ENCODE measurements around the gene ZFHX3.

The ZFHX3 gene

DNA sequence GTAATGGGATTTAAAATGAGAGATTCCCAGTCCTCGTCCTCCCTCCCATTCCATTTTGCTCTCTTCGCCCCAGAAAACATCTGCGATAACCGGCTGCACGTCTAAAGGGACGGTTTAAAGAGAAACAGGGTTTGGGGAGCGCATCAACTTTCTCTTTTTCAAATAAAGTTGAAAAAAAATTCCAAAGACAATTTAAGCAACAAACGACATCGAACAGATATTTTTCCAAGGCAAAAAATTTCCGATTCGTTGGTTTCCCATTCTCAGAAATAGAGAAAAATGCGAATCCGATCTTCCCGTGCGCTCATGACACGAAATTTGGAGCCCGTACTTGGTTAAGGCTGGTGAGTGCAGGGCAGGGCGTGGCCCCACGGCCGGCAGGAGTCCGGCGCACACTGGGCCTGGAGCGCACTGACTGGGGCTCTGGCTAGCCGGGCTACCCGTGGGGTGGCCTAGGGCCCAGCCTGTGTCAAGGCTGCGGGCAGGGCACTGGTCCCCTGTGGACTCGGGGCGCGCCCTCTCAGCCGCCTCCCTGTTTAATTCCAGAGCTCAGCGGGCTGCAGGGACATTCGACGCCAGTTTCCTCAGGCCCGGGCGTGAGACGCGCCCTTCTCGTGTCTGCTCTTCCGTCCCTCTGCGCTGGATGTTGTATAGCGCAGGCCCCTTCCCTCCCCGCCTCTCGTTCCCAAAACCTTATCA, 17.9 kb upstream of the ZFHX3 start:
- Histone ChIP-seq H3K4me3 (ENCODE audit: low read length) (no peak overlapping the region), H3K27me3 (ENCODE audit: insufficient read depth, low read length) (peaks cover 21% of the 10 kb centered on the region), H3K36me3 (ENCODE audit: insufficient read depth, low read length) (no peaks in the 10 kb centered on the region), H2AFZ (ENCODE audit: low read depth, low read length) (no peak overlapping the region), H3K9me3 (ENCODE audit: low read length) (no peaks in the 10 kb centered on the region), H3K4me1 (ENCODE audit: insufficient read depth, low read length) (peaks cover 53% of the 10 kb centered on the region)

- Histone ChIP-seq H3K9me3 (ENCODE audit: low read length) (no peaks in the 10 kb centered on the region), H3K4me1 (ENCODE audit: insufficient read depth, low read length) (peaks cover 53% of the 10 kb centered on the region), H3K36me3 (ENCODE audit: insufficient read depth, low read length) (no peaks in the 10 kb centered on the region), H2AFZ (ENCODE audit: low read depth, low read length) (no peak overlapping the region), H3K27me3 (ENCODE audit: insufficient read depth, low read length) (peaks cover 21% of the 10 kb centered on the region), H3K4me3 (ENCODE audit: low read length) (peak overlapping the region; percentile 3)
These were observed 17.1 kb upstream of the ZFHX3 start for GRCh38 chr16:73064994-73065545.

GRCh38 chr16:73064212-73064993, 16.5 kb upstream of the ZFHX3 start:
- Histone ChIP-seq H3K36me3 (ENCODE audit: insufficient read depth, low read length) (no peaks in the 10 kb centered on the region), H3K9me3 (ENCODE audit: low read length) (no peaks in the 10 kb centered on the region), H2AFZ (ENCODE audit: low read depth, low read length) (no peak overlapping the region), H3K27me3 (ENCODE audit: insufficient read depth, low read length) (peaks cover 21% of the 10 kb centered on the region), H3K4me1 (ENCODE audit: insufficient read depth, low read length) (peaks cover 55% of the 10 kb centered on the region), H3K4me3 (ENCODE audit: low read length) (peak overlapping the region; percentile 3)

- Histone ChIP-seq H3K27me3 (ENCODE audit: insufficient read depth, low read length) (peaks cover 21% of the 10 kb centered on the region), H3K4me3 (ENCODE audit: low read length) (no peak overlapping the region), H3K4me1 (ENCODE audit: insufficient read depth, low read length) (peaks cover 59% of the 10 kb centered on the region), H3K9me3 (ENCODE audit: low read length) (no peaks in the 10 kb centered on the region), H2AFZ (ENCODE audit: low read depth, low read length) (no peak overlapping the region), H3K36me3 (ENCODE audit: insufficient read depth, low read length) (no peaks in the 10 kb centered on the region)
These were observed 15.9 kb upstream of the ZFHX3 start for GRCh38 chr16:73063854-73064211.

GRCh38 chr16:73062743-73063733, 15.1 kb upstream of the ZFHX3 start:
- H3K36me3 ChIP-seq (ENCODE audit: insufficient read depth, low read length): no peaks in the 10 kb centered on the region

GRCh38 chr16:73062001-73062616, 14.2 kb upstream of the ZFHX3 start:
- peak overlapping the region; percentile 39 for H3K4me3 ChIP-seq (ENCODE audit: low read length)
- H3K27me3 ChIP-seq (ENCODE audit: insufficient read depth, low read length): peaks cover 21% of the 10 kb centered on the region
- H3K36me3 ChIP-seq (ENCODE audit: insufficient read depth, low read length): no peaks in the 10 kb centered on the region
- no peaks in the 10 kb centered on the region for H3K9me3 ChIP-seq (ENCODE audit: low read length)
- no peak overlapping the region for H2AFZ ChIP-seq (ENCODE audit: low read depth, low read length)
- peaks cover 59% of the 10 kb centered on the region for H3K4me1 ChIP-seq (ENCODE audit: insufficient read depth, low read length)

More at GRCh38 chr16:73062743-73063733, 15.1 kb upstream of the ZFHX3 start:
- Histone ChIP-seq H2AFZ (ENCODE audit: low read depth, low read length) (no peak overlapping the region), H3K9me3 (ENCODE audit: low read length) (no peaks in the 10 kb centered on the region), H3K4me3 (ENCODE audit: low read length) (peak overlapping the region; percentile 39), H3K4me1 (ENCODE audit: insufficient read depth, low read length) (peaks cover 59% of the 10 kb centered on the region), H3K27me3 (ENCODE audit: insufficient read depth, low read length) (peaks cover 21% of the 10 kb centered on the region)

GRCh38 chr16:73060892-73061490, 13.1 kb upstream of the ZFHX3 start:
- H3K9me3 ChIP-seq (ENCODE audit: low read length): no peaks in the 10 kb centered on the region
- H3K4me1 ChIP-seq (ENCODE audit: insufficient read depth, low read length): peaks cover 67% of the 10 kb centered on the region
- H3K36me3 ChIP-seq (ENCODE audit: insufficient read depth, low read length): no peaks in the 10 kb centered on the region
- H3K27me3 ChIP-seq (ENCODE audit: insufficient read depth, low read length): peaks cover 13% of the 10 kb centered on the region
- H3K4me3 ChIP-seq (ENCODE audit: low read length): peak overlapping the region; percentile 89
- H2AFZ ChIP-seq (ENCODE audit: low read depth, low read length): no peak overlapping the region

GRCh38 chr16:73059779-73060615, 12.1 kb upstream of the ZFHX3 start:
- peaks cover 10% of the 10 kb centered on the region for H3K27me3 ChIP-seq (ENCODE audit: insufficient read depth, low read length)

GRCh38 chr16:73058616-73059409, 10.9 kb upstream of the ZFHX3 start:
- H3K4me1 ChIP-seq (ENCODE audit: insufficient read depth, low read length): peaks cover 77% of the 10 kb centered on the region
- no peaks in the 10 kb centered on the region for H3K36me3 ChIP-seq (ENCODE audit: insufficient read depth, low read length)
- peak overlapping the region; percentile 17 for H2AFZ ChIP-seq (ENCODE audit: low read depth, low read length)
- peaks cover 1% of the 10 kb centered on the region for H3K27me3 ChIP-seq (ENCODE audit: insufficient read depth, low read length)
- H3K9me3 ChIP-seq (ENCODE audit: low read length): no peaks in the 10 kb centered on the region
- H3K4me3 ChIP-seq (ENCODE audit: low read length): peak overlapping the region; percentile 89

More at GRCh38 chr16:73059779-73060615, 12.1 kb upstream of the ZFHX3 start:
- no peaks in the 10 kb centered on the region for H3K9me3 ChIP-seq (ENCODE audit: low read length)
- peak overlapping the region; percentile 89 for H3K4me3 ChIP-seq (ENCODE audit: low read length)
- peaks cover 77% of the 10 kb centered on the region for H3K4me1 ChIP-seq (ENCODE audit: insufficient read depth, low read length)
- H3K36me3 ChIP-seq (ENCODE audit: insufficient read depth, low read length): no peaks in the 10 kb centered on the region
- H2AFZ ChIP-seq (ENCODE audit: low read depth, low read length): no peak overlapping the region

DNA sequence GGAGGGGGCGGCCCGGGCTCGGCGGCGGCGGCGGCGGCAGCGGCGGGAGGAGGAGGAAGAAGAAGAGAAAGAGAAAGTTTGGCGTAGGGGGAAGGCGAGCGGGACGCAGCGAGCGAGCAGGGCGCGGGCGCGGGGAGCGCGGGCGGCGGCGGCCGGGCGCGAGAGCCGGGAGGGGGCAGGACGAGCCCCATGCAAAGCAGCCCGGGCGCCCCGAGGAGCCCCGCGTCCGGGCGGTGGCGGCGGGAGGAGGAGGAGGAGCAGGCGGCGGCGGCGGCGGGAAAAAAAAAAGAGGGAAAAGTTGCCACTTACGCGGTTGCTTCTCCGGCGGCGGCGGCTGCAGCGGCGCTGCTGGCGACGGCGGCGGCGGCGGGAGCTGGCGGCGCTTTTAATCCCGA, 10.3 kb upstream of the ZFHX3 start:
- Histone ChIP-seq H3K27me3 (ENCODE audit: insufficient read depth, low read length) (no peaks in the 10 kb centered on the region), H3K4me3 (ENCODE audit: low read length) (peak overlapping the region; percentile 89), H3K36me3 (ENCODE audit: insufficient read depth, low read length) (no peaks in the 10 kb centered on the region), H2AFZ (ENCODE audit: low read depth, low read length) (no peak overlapping the region), H3K9me3 (ENCODE audit: low read length) (no peaks in the 10 kb centered on the region), H3K4me1 (ENCODE audit: insufficient read depth, low read length) (peaks cover 78% of the 10 kb centered on the region)

All from neuron (in vitro differentiated cells).